Measurements from ENCODE around the gene DGKD.

- TF ChIP-seq POLR2AphosphoS5 (IDR thresholded peaks at IDR 0.05; ENCODE audit: low read depth, low read length) (no peak), POLR2A (IDR thresholded peaks at IDR 0.05; ENCODE audit: low read depth, low read length) (no peak), TAF1 (IDR thresholded peaks at IDR 0.05; ENCODE audit: borderline replicate concordance, low read depth, low read length) (no peak)
Measured at GRCh38 chr2:233480490-233481202, 126.4 kb downstream of the DGKD start.

Data from GM12892 (cell line).